NK-92 (cell line): ENCODE results near the gene DNM3.

ENCODE experiments used
- DNase-seq: peaks from one replicate; lab custom pipeline; 2025; ENCODE audit not compliant: unreplicated experiment; lab: John Stamatoyannopoulos, UW

DNM3 gene

DNA sequence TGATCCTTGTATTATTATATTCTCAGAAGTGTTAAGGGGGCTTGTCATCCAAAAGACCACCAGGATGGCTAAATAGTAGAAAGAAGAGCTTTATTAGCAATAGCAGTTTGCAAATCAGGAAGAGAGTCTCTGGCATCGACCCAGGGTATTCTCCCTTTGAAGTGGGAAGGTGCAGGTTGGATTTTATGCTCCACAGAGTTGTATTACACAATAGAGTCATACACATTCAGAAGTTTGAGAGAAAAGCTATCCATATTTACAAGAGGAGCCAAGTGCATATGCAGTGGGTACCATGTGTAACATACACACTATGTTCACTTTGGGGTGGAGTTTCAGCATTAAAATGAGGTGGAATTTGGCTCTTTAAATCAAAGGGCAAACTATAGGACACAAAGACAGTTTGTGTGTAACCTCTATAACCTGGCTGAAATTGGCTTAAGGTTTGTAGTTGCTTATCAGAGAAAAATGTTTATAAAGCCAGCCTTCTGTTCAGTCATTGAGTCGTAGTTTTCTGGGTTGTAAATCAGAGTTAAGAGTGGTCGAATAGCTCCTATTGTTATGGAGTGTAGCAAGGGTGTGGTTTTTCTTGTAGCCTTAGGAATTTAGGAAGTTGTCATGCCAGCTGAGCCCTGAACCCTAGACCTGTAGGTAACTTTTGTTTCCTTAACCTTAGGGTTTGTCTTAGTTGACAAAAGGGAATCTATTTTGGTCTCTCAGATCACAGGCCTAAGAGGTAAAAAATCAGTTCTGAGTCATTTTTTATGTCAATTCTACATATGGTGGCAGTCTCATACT lies 125.3 kb downstream of the DNM3 start:
- DNase-seq: no peak

DNA sequence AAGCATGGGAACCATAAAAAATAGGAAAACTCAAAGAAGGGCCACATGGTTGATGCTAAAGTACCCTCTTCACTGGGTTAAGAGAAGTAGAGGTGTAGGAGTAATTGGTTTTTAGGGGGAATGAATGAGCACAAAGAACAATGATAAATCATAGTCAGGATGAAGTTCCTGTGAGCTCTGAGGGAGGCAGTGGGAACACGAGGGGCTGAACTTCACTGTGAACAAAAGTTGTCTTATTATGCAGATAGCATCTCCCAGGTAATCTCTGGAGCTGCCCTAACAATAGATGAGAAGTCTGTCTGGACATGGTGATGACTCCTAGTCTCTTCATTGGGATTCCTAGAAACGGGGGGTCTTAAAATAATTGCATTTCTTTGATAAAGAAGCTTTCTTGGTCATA lies 127.9 kb downstream of the DNM3 start:
- DNase-seq: no peak

DNA sequence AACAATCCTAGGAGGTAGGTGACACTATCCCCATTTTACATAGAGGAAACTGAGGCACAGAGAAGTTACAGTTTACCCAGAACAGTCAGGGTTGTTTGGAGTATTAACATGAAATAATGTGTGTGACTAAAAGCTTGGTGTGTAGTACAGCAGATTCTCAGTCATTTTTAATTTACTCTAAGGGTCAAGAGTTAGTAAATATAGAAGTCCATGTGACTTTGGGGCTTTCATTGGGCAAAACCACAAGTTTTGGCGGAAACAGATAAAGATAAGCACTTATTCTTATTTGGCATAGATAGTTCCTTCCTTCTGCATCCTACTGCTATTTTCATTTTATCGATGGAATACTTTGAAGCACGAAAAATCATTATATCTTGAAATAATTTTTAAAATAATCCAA lies 128.5 kb downstream of the DNM3 start:
- DNase-seq: no peak

DNA sequence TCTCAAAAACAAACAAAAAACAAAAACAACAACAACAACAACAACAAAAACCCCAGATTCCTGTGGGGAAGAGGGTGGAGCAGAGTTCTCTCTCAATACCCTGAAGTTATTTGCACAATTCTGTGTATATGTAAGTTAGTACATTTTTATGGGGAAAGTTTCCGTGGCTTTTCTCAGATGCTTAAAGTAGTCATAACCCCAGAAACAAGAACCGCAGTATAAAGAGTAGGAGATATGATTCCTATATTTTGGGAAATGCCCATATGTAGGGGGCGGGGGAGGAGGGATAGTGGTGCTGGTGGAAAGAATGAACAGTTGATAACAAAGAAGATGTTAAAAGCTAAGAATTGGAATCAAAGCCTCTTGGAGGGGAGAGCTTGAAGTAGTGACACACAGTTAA lies 131.5 kb downstream of the DNM3 start:
- no peak for DNase-seq

DNA sequence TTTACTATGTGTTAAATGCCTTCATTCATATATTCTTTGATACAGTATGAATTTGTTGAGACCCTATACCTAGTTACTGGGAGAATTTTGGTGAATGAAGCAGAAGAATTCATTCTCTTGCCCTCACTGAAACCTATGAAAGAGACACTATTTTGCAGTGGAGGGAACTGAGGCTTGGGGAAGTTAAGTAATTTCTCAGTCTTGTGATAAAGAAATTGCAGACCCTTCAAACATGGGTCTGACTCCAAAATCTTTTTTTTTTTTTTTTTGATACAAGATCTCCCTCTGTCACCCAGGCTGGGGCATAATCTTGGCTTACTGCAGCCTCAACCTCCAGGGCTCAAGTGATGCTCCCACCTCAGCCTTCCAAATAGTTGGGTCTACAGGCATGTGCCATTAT lies 132.1 kb downstream of the DNM3 start:
- no peak for DNase-seq

DNA sequence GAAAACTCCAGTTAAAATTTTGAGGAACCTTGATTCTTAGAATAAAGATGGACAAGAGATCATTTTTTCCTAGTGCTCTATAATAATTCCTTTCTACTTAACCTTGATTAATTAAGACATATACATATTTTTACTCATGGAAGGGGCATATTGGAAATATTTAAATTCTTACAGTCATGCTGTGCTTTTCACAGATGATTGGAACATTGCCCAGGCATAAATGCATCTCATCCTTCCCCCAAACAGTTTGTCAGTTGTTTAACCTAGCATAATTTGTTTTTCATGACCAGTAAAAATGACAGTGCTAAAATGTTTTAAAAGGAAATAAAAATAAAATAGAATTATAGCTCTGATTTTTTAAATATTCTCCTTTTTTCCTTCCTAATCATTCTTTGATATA lies 140.0 kb downstream of the DNM3 start:
- no peak for DNase-seq

DNA sequence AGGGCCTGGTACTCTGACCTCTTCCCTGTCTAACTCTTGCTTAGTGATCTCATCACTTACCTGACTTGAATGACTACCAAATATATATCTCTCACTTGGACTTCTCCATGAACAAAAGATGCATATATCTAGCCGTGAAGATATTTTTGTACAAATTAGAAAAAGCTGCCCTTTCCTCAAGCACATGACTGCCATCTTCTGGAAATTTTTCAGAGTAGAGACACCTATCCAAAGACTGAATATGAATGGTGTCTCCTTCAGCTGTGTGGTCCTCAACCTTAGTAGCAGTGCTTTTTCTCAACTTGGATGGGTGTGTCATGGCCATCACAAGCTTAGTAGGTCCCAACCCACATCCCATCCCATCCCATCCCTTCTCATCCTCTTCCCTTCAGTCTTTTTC lies 142.3 kb downstream of the DNM3 start:
- DNase-seq: no peak

DNA sequence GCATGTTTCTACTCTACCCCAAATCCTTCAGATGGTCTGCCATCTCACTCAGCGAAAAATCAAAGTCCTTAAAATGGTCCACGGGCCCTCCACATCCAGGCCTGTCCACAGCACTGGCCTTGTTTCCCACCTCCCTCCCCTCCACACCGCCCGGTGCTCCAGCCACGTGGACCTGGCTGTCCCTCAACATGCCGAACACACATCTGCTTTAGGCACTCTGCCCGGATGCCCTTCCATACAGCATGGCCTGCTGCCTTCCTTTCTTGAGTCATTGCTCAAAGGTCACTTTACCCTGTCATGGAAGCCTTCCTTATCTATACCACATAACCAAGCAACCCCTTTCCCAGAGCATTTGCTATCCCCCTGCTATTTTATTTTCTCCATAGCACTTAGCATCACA lies 143.0 kb downstream of the DNM3 start:
- DNase-seq: no peak

DNA sequence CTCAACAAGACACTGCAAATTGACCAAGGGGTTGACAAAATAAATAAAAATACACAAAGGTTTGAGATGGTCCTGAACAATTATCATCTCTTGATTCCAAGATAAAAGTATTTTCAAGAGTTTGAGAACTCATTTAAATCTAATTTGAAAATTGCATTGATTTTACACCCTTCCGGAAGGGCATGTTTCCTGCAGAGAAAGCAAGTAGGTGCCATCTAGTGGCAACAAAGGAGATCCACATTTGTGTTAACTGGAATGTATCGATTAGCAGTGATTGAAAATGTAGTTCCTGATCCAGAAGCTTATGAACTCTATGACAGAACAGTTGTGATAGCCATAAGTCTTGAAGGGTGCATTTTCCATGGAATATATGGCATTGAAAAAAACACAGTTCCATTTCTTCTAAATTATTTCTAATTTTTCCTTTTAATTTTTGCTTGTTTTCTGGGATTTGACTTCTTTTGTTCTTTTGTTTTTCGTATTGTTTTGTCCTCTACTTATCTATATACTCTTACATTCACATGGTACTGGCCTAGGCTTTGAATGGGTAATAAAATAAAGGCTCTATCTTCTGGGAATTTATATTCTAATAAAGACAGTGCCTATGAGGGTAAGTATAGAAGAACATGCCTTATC lies 143.7 kb downstream of the DNM3 start:
- no peak for DNase-seq

DNA sequence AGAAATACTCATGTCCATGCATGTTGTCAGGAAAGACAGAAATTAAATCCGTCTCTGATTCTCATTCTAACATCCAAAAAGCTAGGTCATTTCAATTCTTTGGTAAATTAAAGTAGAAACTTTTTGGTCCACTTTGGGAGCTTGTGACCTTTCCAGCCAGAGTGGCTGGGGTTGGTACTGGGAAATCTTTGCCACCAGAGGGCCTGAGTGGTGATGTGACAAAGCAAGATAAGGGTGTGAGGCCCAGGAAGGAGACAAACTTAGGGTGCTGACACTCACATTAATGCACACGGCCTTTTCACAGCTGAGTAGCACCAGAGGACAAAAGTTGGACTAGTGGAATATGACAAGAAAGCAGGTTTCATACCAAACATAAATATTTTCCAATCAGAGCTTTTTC lies 144.3 kb downstream of the DNM3 start:
- no peak for DNase-seq

DNA sequence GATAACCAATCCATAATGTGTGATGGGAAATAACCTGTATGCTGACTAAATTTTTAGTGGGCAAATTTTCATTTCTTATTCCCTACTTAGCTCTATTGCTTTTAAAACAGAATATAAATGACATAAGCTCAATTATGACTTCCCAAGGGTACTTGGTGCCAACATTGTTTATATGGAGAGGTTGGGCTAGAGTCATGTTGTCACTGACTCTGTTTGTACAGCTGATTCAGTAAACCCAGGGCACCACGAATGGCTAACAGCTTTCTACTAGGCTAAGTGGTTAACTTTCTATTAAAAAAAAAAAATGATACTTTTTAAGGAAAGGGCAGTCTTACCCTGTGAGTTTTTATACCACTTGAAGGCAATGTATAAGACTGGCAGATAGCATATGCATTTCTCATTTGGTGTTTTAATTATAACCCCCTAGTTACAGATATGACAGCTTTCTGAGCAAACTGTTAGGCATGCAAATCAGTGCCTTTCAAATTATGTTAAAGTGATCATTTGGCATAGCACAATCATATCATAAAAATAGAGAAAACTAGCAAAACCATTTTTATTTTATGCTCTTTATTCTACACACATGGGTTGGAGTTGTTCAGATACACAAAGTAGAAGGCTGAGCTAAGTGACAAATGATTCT lies 147.1 kb downstream of the DNM3 start:
- DNase-seq: no peak

DNA sequence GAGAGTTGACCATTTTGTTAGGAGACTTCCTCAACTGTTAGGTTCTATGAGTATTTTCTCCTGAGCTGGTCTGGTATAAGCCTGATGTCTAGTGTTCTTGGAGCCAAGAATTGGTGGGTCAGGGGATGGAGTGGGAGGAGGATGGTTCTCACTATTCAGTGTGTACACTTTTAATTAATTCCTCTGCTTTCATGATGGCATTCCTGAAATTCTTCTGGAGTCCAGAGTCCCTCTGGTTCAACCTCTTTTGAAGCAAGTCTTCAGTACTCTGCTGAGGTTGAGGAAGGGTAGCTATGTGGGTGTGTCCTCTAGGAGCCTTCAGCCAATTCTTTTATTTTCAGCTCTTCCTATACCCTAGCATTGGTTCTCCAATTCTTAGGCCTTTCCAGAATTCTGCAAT lies 149.1 kb downstream of the DNM3 start:
- DNase-seq: no peak

DNA sequence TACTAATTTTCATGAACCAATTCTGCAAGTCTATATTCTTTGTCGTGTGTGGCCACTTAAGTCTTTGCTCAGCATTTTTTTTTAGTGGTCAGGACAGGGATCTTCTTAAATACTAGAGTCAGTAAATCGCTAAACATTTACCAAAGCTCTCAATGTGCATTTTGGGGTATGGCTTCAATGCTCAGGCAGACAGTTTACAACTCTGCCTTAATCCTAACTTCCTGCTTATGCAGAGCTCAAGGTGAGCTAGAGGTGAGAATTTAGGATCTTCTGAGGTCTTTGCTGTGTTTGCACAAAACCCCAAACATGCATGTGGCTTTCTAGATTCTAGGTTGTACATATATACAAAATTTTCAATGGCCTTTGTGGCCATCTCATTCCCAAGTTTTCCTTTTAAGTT lies 153.0 kb downstream of the DNM3 start:
- DNase-seq: no peak

DNA sequence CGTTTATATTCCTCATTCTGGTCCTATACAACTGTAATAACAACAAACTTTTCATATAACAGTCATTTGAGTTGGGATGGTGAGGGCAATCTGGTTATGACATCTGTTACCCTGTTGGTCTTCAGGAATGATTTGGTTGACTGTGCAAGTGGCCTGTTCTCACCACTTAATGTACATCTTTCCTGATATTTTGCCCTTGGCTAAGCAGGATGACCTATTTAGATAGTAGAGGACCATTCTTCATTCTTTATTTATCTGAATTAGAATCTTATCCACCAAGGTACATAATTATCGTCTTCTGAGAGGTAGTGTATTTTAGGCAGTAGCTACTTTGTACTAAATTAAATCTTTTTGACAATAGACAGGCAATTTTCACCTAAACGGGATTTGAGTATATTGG lies 154.3 kb downstream of the DNM3 start:
- no peak for DNase-seq

DNA sequence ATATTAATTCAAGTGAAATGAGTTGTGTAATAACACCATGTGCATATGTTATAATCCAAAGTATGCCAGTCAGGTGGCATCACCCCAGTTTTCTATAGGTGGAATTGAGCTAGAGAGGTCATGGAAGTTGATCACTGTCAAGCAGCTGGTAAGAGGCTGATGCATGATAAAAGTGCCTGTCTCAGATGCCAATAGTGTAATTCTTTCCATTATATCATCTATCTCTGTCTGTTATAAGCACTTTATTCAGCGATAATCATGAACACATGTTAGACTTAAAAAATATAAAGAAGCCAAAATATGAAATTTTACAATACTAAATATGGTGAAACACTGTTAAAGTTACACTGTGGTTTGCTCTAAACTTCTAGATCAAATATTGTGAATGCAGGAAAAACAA lies 156.6 kb downstream of the DNM3 start:
- DNase-seq: no peak

DNA sequence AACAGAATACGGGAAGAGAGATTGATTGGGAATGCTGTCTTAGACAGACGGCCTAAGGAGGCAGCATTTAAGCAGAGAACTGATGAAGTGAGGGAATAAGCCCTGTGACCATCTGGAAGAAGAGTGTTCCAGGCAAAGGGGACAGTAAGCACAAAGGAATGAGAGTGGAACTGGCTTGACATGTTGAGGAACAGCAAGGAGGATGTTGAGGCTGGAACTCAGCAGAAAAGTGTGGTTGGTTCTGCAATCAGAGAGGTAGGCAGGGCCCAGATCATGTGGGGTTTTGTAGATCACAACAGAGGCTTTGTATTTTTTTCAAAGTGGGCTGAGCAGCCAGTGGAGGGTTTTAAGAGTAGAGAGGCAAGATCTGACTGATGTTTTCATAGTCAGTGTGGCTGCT lies 157.4 kb downstream of the DNM3 start:
- no peak for DNase-seq

DNA sequence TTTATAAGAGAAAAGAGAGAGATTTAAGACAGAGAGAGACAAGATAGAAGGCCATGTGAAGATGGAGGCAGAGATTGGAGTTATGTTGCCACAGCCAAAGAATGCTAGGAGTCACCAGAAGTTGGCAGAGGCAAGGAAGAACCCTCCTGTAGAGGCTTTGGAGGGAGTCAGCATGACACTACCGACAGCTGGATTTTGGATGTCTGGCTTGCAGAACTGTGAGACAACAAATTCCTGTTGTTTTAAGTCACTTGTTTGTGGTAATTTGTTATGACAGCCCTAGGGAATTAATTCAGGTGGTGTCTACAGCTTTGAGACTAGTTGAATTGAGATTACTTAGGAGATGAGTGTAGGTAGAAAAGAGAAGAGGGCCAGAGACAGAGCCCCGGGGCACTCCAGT lies 158.5 kb downstream of the DNM3 start:
- no peak for DNase-seq

DNA sequence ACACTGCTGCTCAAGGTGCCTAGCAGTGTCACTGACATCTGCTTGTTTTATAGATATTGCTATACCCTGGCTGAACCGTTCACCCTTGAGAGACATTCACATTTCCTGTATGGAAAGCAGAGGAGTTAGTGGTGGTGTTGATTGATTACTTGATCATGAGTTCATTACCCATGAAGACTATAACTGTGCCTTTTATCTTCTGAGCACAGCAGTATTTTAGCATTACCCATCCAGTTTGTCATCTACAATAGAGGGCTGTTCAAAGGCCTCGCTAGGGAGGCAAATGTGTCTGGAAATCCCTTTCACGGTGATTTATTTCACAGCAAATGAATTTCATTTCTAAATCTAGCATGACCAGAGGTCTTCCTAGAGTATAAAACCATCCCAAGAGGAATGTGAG lies 160.0 kb downstream of the DNM3 start:
- DNase-seq: no peak

DNA sequence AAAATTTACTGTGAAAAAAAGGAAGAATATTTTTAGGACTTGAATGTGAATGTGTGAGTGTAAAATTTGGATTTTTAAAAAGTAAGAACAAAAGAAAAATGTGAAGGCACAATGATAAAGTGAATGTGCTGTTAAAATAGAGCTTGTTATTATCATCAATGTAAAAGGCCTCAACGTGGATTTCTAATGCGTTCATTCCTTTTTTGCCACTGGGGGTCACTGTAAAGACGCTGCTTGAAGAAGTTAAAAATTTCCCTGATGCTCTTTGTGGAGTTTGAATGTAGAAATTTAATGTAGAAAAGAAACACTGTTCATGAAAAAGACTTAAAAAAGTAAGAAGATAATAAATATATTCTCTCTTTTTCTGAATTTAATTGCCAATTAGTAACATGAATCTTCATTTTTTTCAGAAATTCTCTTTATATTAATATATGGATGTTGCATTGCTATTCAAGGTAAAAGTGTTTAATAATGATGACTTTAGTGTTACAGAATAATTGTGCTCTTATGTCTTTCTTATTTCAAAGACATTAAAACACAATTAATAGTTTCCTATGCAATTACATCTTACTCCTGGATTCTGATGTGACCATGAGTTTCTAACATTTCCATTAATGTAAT lies 161.5 kb downstream of the DNM3 start:
- DNase-seq: no peak

DNA sequence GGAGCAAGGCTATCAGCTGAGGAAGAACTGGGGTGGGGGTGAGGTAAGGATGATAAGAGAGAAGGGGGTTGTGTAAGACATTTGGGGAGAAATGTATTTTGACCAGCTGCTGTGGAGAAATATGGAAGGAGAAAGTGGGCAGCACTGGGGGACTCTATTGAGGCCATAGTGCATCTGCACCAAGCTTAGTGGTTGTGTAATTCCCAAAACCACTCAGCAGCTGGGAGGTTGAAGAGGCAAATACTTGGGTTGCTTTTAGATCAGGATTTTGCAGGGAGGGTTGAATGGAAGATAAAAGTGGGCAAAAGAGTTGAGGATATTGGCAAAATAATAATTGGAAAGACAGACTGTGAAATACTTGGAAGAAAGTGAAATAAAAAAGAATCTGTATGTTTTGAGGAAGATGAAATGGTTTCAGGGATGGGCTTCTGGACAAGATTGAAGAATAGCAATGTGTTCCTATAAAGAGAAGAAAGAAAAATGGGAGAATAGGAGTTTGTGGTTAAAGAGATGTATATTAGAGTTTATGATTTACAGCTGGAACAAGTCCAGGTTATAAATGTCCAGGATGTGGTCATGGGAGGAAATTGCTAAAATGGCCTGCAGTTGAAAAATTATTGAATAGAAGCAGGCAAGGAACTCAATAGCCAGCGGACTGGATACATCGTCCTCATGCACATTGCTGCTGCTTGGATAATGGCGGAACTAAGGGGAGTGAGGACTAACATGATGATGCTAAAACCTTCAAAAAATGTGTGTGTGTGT lies 162.7 kb downstream of the DNM3 start:
- DNase-seq: no peak

DNA sequence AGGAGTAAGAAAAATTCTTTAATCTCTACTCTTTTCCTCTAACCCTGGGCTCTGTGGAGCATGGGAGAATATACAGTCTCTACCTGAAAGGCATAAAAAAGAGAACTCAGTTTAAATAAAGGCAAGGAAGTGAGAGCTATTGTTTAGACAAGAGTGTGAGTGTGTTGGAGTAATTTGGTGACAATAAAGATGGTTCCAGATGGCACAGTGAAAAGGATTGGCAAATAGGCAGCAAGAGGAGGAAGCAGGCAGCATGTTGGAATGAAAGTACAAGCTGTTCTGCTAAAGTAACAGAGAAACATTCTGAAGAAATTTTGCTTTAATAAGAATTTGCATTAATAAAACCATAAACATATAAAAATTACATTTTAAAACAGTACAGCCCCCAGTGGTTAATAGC lies 163.4 kb downstream of the DNM3 start:
- no peak for DNase-seq
